HEK293 (cell line): ENCODE measurements around the gene C8G.

ENCODE experiments used
- CTCF ChIA-PET: fragments of 350-600 bp; formaldehyde crosslinking; extraction: SDS; loops from one replicate; lab custom pipeline; 2021; ENCODE audit warnings: antibody characterized with exemption; lab: Yijun Ruan, JAX
- POLR2A ChIA-PET: fragments of 300-600 bp; formaldehyde crosslinking; extraction: SDS; loops from one replicate; lab custom pipeline; 2020; ENCODE audit warnings: antibody characterized with exemption, inconsistent platforms; lab: Yijun Ruan, JAX
- H3K27ac ChIP-seq: fragments of 200-500 bp; sonication (Bioruptor generic); 2 replicates; pipeline ENCODE4 v1.5.1; 2014; ENCODE audit warnings: low read depth, low read length, control low read depth, inconsistent platforms; ENCODE audit errors: extremely low read depth
- H3K36me3 ChIP-seq, 2 experiments: fragments of 200-500 bp in 1 of 2; sonication (Bioruptor generic) in 1 of 2; 1 replicate in 1 of 2; 2 replicates in 1 of 2; pipeline ENCODE4 v1.5.1; 2014 to 2017; ENCODE audit warnings: inconsistent platforms in 2 of 2, low read length in 2 of 2; ENCODE audit not compliant: control insufficient read depth in 2 of 2, insufficient read depth in 1 of 2
- H3K4me1 ChIP-seq: fragments of 200-500 bp; sonication (Bioruptor generic); 2 replicates; pipeline ENCODE4 v1.5.1; 2014; ENCODE audit warnings: mild to moderate bottlenecking, low read length, inconsistent platforms; ENCODE audit not compliant: control insufficient read depth, insufficient read depth
- H3K4me3 ChIP-seq: 2 replicates; pipeline ENCODE4 v1.5.1; 2011; ENCODE audit warnings: low read depth, mild to moderate bottlenecking, control low read depth, low read length, moderate library complexity
- H3K9me3 ChIP-seq: fragments of 200-500 bp; sonication (Bioruptor generic); 2 replicates; pipeline ENCODE4 v1.5.1; 2014; ENCODE audit warnings: low read depth, low read length, inconsistent platforms; ENCODE audit not compliant: control insufficient read depth, insufficient read depth
- GLI4 ChIP-seq: fragments of 450-650 bp; formaldehyde crosslinking; IDR thresholded peaks from 2 replicates; pipeline ENCODE4 v1.5.1; 2016; ENCODE audit warnings: missing biosample characterization, missing genetic modification characterization
- IKZF3 ChIP-seq: fragments of 450-650 bp; IDR thresholded peaks from 2 replicates; pipeline ENCODE4 v1.5.0; 2018; ENCODE audit warnings: missing biosample characterization, mild to moderate bottlenecking, missing genetic modification characterization, moderate library complexity
- KLF10 ChIP-seq: fragments of 450-650 bp; IDR thresholded peaks from 2 replicates; pipeline ENCODE4 v1.5.1; 2018; ENCODE audit warnings: missing biosample characterization, mild to moderate bottlenecking, missing genetic modification characterization
- KLF7 ChIP-seq: fragments of 450-650 bp; formaldehyde crosslinking; IDR thresholded peaks from 2 replicates; pipeline ENCODE4 v1.5.1; 2016; ENCODE audit warnings: missing biosample characterization, missing genetic modification characterization, borderline replicate concordance
- MEIS1 ChIP-seq: sonication (generic); formaldehyde crosslinking; IDR thresholded peaks from 2 replicates; pipeline ENCODE4 v1.8.1; 2022; ENCODE audit warnings: missing genetic modification reagents, mild to moderate bottlenecking, borderline replicate concordance
- MYNN ChIP-seq: fragments of 450-650 bp; formaldehyde crosslinking; IDR thresholded peaks from 2 replicates; pipeline ENCODE4 v1.5.1; 2016; ENCODE audit warnings: missing biosample characterization, missing genetic modification characterization, borderline replicate concordance
- SCRT1 ChIP-seq: fragments of 450-650 bp; formaldehyde crosslinking; IDR thresholded peaks from 2 replicates; pipeline ENCODE4 v1.5.1; 2016; ENCODE audit warnings: missing biosample characterization, missing genetic modification characterization, borderline replicate concordance
- SP7 ChIP-seq: fragments of 450-650 bp; formaldehyde crosslinking; IDR thresholded peaks from 2 replicates; pipeline ENCODE4 v1.5.1; 2016; ENCODE audit warnings: missing biosample characterization, missing genetic modification characterization
- YY2 ChIP-seq: fragments of 450-650 bp; formaldehyde crosslinking; IDR thresholded peaks from 2 replicates; pipeline ENCODE4 v1.5.1; 2016; ENCODE audit warnings: missing biosample characterization, missing genetic modification characterization
- ZBTB48 ChIP-seq: fragments of 450-650 bp; formaldehyde crosslinking; IDR thresholded peaks from 2 replicates; pipeline ENCODE4 v1.5.1; 2016; ENCODE audit warnings: missing biosample characterization, missing genetic modification characterization
- ZBTB7A ChIP-seq: fragments of 450-650 bp; formaldehyde crosslinking; IDR thresholded peaks from 2 replicates; pipeline ENCODE4 v1.5.1; 2016; ENCODE audit warnings: low read depth, missing biosample characterization, missing genetic modification characterization
- ZNF138 ChIP-seq: fragments of 450-650 bp; formaldehyde crosslinking; IDR thresholded peaks from 2 replicates; pipeline ENCODE4 v1.5.1; 2016; ENCODE audit warnings: missing biosample characterization, missing genetic modification characterization, borderline replicate concordance
- ZNF140 ChIP-seq: fragments of 450-650 bp; formaldehyde crosslinking; IDR thresholded peaks from 2 replicates; pipeline ENCODE4 v1.5.1; 2016; ENCODE audit warnings: missing biosample characterization, missing genetic modification characterization
- ZNF211 ChIP-seq: fragments of 450-650 bp; formaldehyde crosslinking; IDR thresholded peaks from 2 replicates; pipeline ENCODE4 v1.5.1; 2016; ENCODE audit warnings: low read depth, missing biosample characterization, missing genetic modification characterization
- ZNF37A ChIP-seq: fragments of 450-650 bp; IDR thresholded peaks from 2 replicates; pipeline ENCODE4 v1.5.1; 2018; ENCODE audit warnings: missing biosample characterization, missing genetic modification characterization
- ZNF404 ChIP-seq: fragments of 450-650 bp; formaldehyde crosslinking; IDR thresholded peaks from 2 replicates; pipeline ENCODE4 v1.5.1; 2017; ENCODE audit warnings: missing biosample characterization, missing genetic modification characterization
- ZNF501 ChIP-seq: fragments of 450-650 bp; formaldehyde crosslinking; IDR thresholded peaks from 2 replicates; pipeline ENCODE4 v1.5.1; 2016; ENCODE audit warnings: missing biosample characterization, missing genetic modification characterization
- ZNF513 ChIP-seq: fragments of 450-650 bp; IDR thresholded peaks from 2 replicates; pipeline ENCODE4 v1.5.1; 2018; ENCODE audit warnings: missing biosample characterization, missing genetic modification characterization
- ZNF530 ChIP-seq: fragments of 450-650 bp; formaldehyde crosslinking; IDR thresholded peaks from 2 replicates; pipeline ENCODE4 v1.5.1; 2016; ENCODE audit warnings: low read depth, missing biosample characterization, missing genetic modification characterization
- ZNF585B ChIP-seq: fragments of 450-650 bp; formaldehyde crosslinking; IDR thresholded peaks from 2 replicates; pipeline ENCODE4 v1.5.1; 2016; ENCODE audit warnings: missing biosample characterization, missing genetic modification characterization
- ZNF600 ChIP-seq: fragments of 450-650 bp; formaldehyde crosslinking; IDR thresholded peaks from 2 replicates; pipeline ENCODE4 v1.5.1; 2016; ENCODE audit warnings: missing biosample characterization, missing genetic modification characterization
- ZNF629 ChIP-seq: fragments of 450-650 bp; formaldehyde crosslinking; IDR thresholded peaks from 2 replicates; pipeline ENCODE4 v1.5.1; 2017; ENCODE audit warnings: missing biosample characterization, missing genetic modification characterization
- ZNF677 ChIP-seq: fragments of 450-650 bp; IDR thresholded peaks from 2 replicates; pipeline ENCODE4 v1.5.0; 2018; ENCODE audit warnings: missing biosample characterization, mild to moderate bottlenecking, missing genetic modification characterization, moderate library complexity
- ZNF707 ChIP-seq: fragments of 450-650 bp; formaldehyde crosslinking; IDR thresholded peaks from 2 replicates; pipeline ENCODE4 v1.5.1; 2016; ENCODE audit warnings: missing biosample characterization, missing genetic modification characterization
- ZNF747 ChIP-seq: fragments of 450-650 bp; formaldehyde crosslinking; IDR thresholded peaks from 2 replicates; pipeline ENCODE4 v1.5.1; 2016; ENCODE audit warnings: missing biosample characterization, missing genetic modification characterization
- ZNF768 ChIP-seq: fragments of 450-650 bp; formaldehyde crosslinking; IDR thresholded peaks from 2 replicates; pipeline ENCODE4 v1.5.1; 2018; ENCODE audit warnings: missing biosample characterization, mild to moderate bottlenecking, missing genetic modification characterization
- ZSCAN30 ChIP-seq: fragments of 450-650 bp; IDR thresholded peaks from 2 replicates; pipeline ENCODE4 v1.5.1; 2018; ENCODE audit warnings: missing biosample characterization, mild to moderate bottlenecking, missing genetic modification characterization, moderate library complexity
- ZSCAN5A ChIP-seq: fragments of 450-650 bp; formaldehyde crosslinking; IDR thresholded peaks from 2 replicates; pipeline ENCODE4 v1.5.1; 2016; ENCODE audit warnings: missing biosample characterization, missing genetic modification characterization
- TF ChIP-seq, protein P1 (sequence below): fragments of 450-650 bp; formaldehyde crosslinking; IDR thresholded peaks from 2 replicates; pipeline ENCODE4 v1.5.1; 2017; ENCODE audit warnings: missing biosample characterization, mild to moderate bottlenecking, missing genetic modification characterization, moderate library complexity
- TF ChIP-seq, protein P2 (sequence below): fragments of 450-650 bp; formaldehyde crosslinking; IDR thresholded peaks from 2 replicates; pipeline ENCODE4 v1.5.1; 2016; ENCODE audit warnings: missing biosample characterization, missing genetic modification characterization
- TF ChIP-seq, protein P3 (sequence below): fragments of 450-650 bp; formaldehyde crosslinking; IDR thresholded peaks from 2 replicates; pipeline ENCODE4 v1.5.1; 2016; ENCODE audit warnings: missing biosample characterization, missing genetic modification characterization

C8G gene

GRCh38 chr9:136992819-136993369 is 47.9 kb downstream of the C8G start:
- H3K36me3 ChIP-seq, result peaks cover 0 to 18% of the 10 kb centered on the region in 2 experiments; a peak in 1 of 3 replicates
- POLR2A ChIA-PET, result interaction anchor here (0.6 to 2.8 kb wide), 22 partner anchors 9 to 464 kb away, joined by 3 to 25 read pairs (median 5); partner anchors contain the start of genes EDF1, FBXW5, MAN1B1 and PTGDS
- peak overlapping the region; percentile 72 for H3K4me3 ChIP-seq
- peaks cover 5% of the 10 kb centered on the region for H3K4me1 ChIP-seq
- H3K9me3 ChIP-seq, result no peaks in the 10 kb centered on the region
- H3K27ac ChIP-seq, result peak overlapping the region; percentile 83
- CTCF ChIA-PET, result interaction anchor here (0.7 to 2.9 kb wide), 9 partner anchors 12 to 206 kb away, joined by 3 to 28 read pairs (median 4); no protein-coding TSS in a partner anchor
- no peak for TF ChIP-seq ZNF513 (tag by site-specific recombination)
- 0 out of 2 replicates have a peak, but pooled peaks have one; percentile 3 for TF ChIP-seq KLF7 (tag by site-specific recombination)
- TF ChIP-seq ZSCAN30 (tag by site-specific recombination), result no peak
- TF ChIP-seq ZNF140 (tag by site-specific recombination), result no peak
- no peak for TF ChIP-seq IKZF3
- TF ChIP-seq KLF10 (tag by site-specific recombination), result no peak
- TF ChIP-seq ZNF768, result no peak
- TF ChIP-seq ZNF501 (tag by site-specific recombination), result no peak
- no peak for TF ChIP-seq ZNF747 (tag by site-specific recombination)
- TF ChIP-seq, protein P1, sequence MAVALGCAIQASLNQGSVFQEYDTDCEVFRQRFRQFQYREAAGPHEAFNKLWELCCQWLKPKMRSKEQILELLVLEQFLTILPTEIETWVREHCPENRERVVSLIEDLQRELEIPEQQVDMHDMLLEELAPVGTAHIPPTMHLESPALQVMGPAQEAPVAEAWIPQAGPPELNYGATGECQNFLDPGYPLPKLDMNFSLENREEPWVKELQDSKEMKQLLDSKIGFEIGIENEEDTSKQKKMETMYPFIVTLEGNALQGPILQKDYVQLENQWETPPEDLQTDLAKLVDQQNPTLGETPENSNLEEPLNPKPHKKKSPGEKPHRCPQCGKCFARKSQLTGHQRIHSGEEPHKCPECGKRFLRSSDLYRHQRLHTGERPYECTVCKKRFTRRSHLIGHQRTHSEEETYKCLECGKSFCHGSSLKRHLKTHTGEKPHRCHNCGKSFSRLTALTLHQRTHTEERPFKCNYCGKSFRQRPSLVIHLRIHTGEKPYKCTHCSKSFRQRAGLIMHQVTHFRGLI (tag by site-specific recombination), result no peak
- TF ChIP-seq, protein P2, sequence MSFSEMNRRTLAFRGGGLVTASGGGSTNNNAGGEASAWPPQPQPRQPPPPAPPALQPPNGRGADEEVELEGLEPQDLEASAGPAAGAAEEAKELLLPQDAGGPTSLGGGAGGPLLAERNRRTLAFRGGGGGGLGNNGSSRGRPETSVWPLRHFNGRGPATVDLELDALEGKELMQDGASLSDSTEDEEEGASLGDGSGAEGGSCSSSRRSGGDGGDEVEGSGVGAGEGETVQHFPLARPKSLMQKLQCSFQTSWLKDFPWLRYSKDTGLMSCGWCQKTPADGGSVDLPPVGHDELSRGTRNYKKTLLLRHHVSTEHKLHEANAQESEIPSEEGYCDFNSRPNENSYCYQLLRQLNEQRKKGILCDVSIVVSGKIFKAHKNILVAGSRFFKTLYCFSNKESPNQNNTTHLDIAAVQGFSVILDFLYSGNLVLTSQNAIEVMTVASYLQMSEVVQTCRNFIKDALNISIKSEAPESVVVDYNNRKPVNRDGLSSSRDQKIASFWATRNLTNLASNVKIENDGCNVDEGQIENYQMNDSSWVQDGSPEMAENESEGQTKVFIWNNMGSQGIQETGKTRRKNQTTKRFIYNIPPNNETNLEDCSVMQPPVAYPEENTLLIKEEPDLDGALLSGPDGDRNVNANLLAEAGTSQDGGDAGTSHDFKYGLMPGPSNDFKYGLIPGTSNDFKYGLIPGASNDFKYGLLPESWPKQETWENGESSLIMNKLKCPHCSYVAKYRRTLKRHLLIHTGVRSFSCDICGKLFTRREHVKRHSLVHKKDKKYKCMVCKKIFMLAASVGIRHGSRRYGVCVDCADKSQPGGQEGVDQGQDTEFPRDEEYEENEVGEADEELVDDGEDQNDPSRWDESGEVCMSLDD (tag by site-specific recombination), result 0 out of 2 replicates have a peak, but pooled peaks have one; percentile 5
- TF ChIP-seq SP7, result no peak
- TF ChIP-seq ZNF707 (tag by site-specific recombination), result 0 out of 2 replicates have a peak, but pooled peaks have one; percentile 28
- TF ChIP-seq ZNF585B (tag by site-specific recombination), result no peak
- TF ChIP-seq ZNF629 (tag by site-specific recombination), result no peak; the same call in 1 of the 2 replicates
- TF ChIP-seq ZNF600, result peak; percentile 72; the same call in 1 of the 2 replicates
- TF ChIP-seq ZNF677 (tag by site-specific recombination), result no peak
- no peak for TF ChIP-seq MEIS1 (CRISPR knock-in tag)
- no peak for TF ChIP-seq ZNF37A (tag by site-specific recombination)
- TF ChIP-seq ZNF530 (tag by site-specific recombination), result no peak
- TF ChIP-seq ZBTB48 (tag by site-specific recombination), result no peak
- no peak for TF ChIP-seq SCRT1 (tag by site-specific recombination)
- no peak for TF ChIP-seq MYNN
- no peak for TF ChIP-seq ZNF404
- TF ChIP-seq GLI4 (tag by site-specific recombination), result no peak
- no peak for TF ChIP-seq YY2 (tag by site-specific recombination)
- TF ChIP-seq ZBTB7A (tag by site-specific recombination), result no peak
- TF ChIP-seq ZNF211 (tag by site-specific recombination), result no peak
- TF ChIP-seq ZSCAN5A (tag by site-specific recombination), result no peak
- no peak for TF ChIP-seq ZNF138 (tag by site-specific recombination)
- TF ChIP-seq, protein P3, sequence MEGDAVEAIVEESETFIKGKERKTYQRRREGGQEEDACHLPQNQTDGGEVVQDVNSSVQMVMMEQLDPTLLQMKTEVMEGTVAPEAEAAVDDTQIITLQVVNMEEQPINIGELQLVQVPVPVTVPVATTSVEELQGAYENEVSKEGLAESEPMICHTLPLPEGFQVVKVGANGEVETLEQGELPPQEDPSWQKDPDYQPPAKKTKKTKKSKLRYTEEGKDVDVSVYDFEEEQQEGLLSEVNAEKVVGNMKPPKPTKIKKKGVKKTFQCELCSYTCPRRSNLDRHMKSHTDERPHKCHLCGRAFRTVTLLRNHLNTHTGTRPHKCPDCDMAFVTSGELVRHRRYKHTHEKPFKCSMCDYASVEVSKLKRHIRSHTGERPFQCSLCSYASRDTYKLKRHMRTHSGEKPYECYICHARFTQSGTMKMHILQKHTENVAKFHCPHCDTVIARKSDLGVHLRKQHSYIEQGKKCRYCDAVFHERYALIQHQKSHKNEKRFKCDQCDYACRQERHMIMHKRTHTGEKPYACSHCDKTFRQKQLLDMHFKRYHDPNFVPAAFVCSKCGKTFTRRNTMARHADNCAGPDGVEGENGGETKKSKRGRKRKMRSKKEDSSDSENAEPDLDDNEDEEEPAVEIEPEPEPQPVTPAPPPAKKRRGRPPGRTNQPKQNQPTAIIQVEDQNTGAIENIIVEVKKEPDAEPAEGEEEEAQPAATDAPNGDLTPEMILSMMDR (tag by site-specific recombination), result no peak
